Neuronal stem cell (in vitro differentiated cells): ENCODE measurements around the gene PODN.

Experiments
- DNase-seq: peaks from one replicate; pipeline ENCODE4 v3.0.0-alpha.2; 2013; ENCODE audit warnings: low spot score
- H2AFZ ChIP-seq: one replicate; pipeline ENCODE4 v1.6.1; 2013; ENCODE audit warnings: mild to moderate bottlenecking, low read length, inconsistent platforms
- H2AK5ac ChIP-seq: 2 replicates; pipeline ENCODE4 v1.6.1; 2013; ENCODE audit warnings: low read depth, mild to moderate bottlenecking, inconsistent platforms, low read length, moderate library complexity, mixed read lengths
- H2BK120ac ChIP-seq: 2 replicates; pipeline ENCODE4 v1.6.1; 2013; ENCODE audit warnings: low read depth, mild to moderate bottlenecking, inconsistent platforms, low read length, moderate library complexity, mixed read lengths
- H2BK12ac ChIP-seq: one replicate; pipeline ENCODE4 v1.6.1; 2013; ENCODE audit warnings: low read length, inconsistent platforms
- H2BK15ac ChIP-seq: 2 replicates; pipeline ENCODE4 v1.6.1; 2013; ENCODE audit warnings: mild to moderate bottlenecking, low read length, inconsistent platforms, mixed read lengths
- H2BK5ac ChIP-seq: one replicate; pipeline ENCODE4 v1.6.1; 2013; ENCODE audit warnings: inconsistent platforms, mild to moderate bottlenecking, low read length, moderate library complexity
- H3K14ac ChIP-seq: one replicate; pipeline ENCODE4 v1.6.1; 2013; ENCODE audit warnings: low read length, inconsistent platforms
- H3K18ac ChIP-seq: 2 replicates; pipeline ENCODE4 v1.6.1; 2013; ENCODE audit warnings: low read length, inconsistent platforms
- H3K23ac ChIP-seq: 2 replicates; pipeline ENCODE4 v1.6.1; 2013; ENCODE audit warnings: low read depth, mild to moderate bottlenecking, mixed read lengths, low read length, inconsistent platforms; ENCODE audit not compliant: poor library complexity
- H3K27ac ChIP-seq: replicated peaks from 3 replicates; pipeline ENCODE4 v1.5.1; 2013; ENCODE audit warnings: low read length, inconsistent platforms
- H3K27me3 ChIP-seq, 3 experiments: 2 replicates each; pipeline ENCODE4 v1.6.1; 2013; ENCODE audit warnings: low read length in 3 of 3, mild to moderate bottlenecking in 2 of 3, inconsistent platforms in 1 of 3, low read depth in 1 of 3, mixed read lengths in 1 of 3, moderate library complexity in 1 of 3; ENCODE audit not compliant: control insufficient read depth in 3 of 3, insufficient read depth in 3 of 3
- H3K36me3 ChIP-seq, 2 donors: replicated peaks in 1 of 2; 2 replicates each; pipeline ENCODE4 v1.6.1; 2013; ENCODE audit warnings: low read length in 2 of 2; ENCODE audit not compliant: control insufficient read depth in 2 of 2, insufficient read depth in 2 of 2
- H3K4ac ChIP-seq: 2 replicates; pipeline ENCODE4 v1.6.1; 2013; ENCODE audit warnings: inconsistent platforms, mild to moderate bottlenecking, low read length, moderate library complexity
- H3K4me1 ChIP-seq, 2 donors: 1 replicate in 1 of 2; 2 replicates in 1 of 2; pipeline ENCODE4 v1.6.1; 2013; ENCODE audit warnings: low read length in 2 of 2, low read depth in 1 of 2; ENCODE audit not compliant: control insufficient read depth in 2 of 2, insufficient read depth in 1 of 2
- H3K4me2 ChIP-seq: one replicate; pipeline ENCODE4 v1.6.1; 2013; ENCODE audit warnings: mild to moderate bottlenecking, low read length, inconsistent platforms; ENCODE audit not compliant: insufficient read depth, poor library complexity, severe bottlenecking
- H3K4me3 ChIP-seq, 2 donors: 2 replicates each; pipeline ENCODE4 v1.5.1; 2013; ENCODE audit warnings: low read length in 2 of 2, mild to moderate bottlenecking in 2 of 2, inconsistent platforms in 1 of 2, moderate library complexity in 1 of 2
- H3K79me1 ChIP-seq: one replicate; pipeline ENCODE4 v1.6.1; 2013; ENCODE audit warnings: low read depth, mild to moderate bottlenecking, inconsistent platforms, low read length, moderate library complexity
- H3K9ac ChIP-seq: one replicate; pipeline ENCODE4 v1.6.1; 2013; ENCODE audit warnings: mild to moderate bottlenecking, low read depth, low read length, inconsistent platforms; ENCODE audit not compliant: poor library complexity
- H3K9me3 ChIP-seq, 2 donors: replicated peaks in 1 of 2; 2 replicates each; pipeline versions ENCODE3 to v1.6.1; 2013; ENCODE audit warnings: low read length in 2 of 2, mild to moderate bottlenecking in 2 of 2, inconsistent platforms in 1 of 2, low read depth in 1 of 2, mixed read lengths in 1 of 2, moderate library complexity in 1 of 2; ENCODE audit not compliant: control insufficient read depth in 2 of 2, insufficient read depth in 1 of 2
- H4K8ac ChIP-seq: one replicate; pipeline ENCODE4 v1.6.1; 2013; ENCODE audit warnings: low read depth, mild to moderate bottlenecking, inconsistent platforms, low read length, moderate library complexity
- H4K91ac ChIP-seq: one replicate; pipeline ENCODE4 v1.6.1; 2013; ENCODE audit warnings: low read length, low read depth, mild to moderate bottlenecking, inconsistent platforms; ENCODE audit not compliant: poor library complexity
- WGBS, 2 donors: extraction: QIAGEN DNeasy Blood & Tissue Kit; methylation state at CpG; one replicate each; pipeline ENCODE4 v1.1.7; 2013; ENCODE audit warnings: missing lambda C conversion rate in 2 of 2, mixed read lengths in 1 of 2; ENCODE audit not compliant: insufficient read length in 2 of 2, insufficient replicate concordance in 1 of 2; ENCODE audit errors: extremely low coverage in 2 of 2; 5-methylcytosine and 5-hydroxymethylcytosine counted together

The PODN gene

GRCh38 chr1:53068314-53069099 lies 6.5 kb downstream of the PODN start:
- DNase-seq = no peak
- H4K91ac ChIP-seq = no peak overlapping the region
- H4K8ac ChIP-seq = no peak overlapping the region
- H3K79me1 ChIP-seq = no peaks in the 10 kb centered on the region
- H3K9me3 ChIP-seq = no peaks in the 10 kb centered on the region
- WGBS, 2 donors = no CpG with 5 or more reads among the region's 7 CpGs
- H2AFZ ChIP-seq = no peak overlapping the region
- no peak overlapping the region for H2BK15ac ChIP-seq
- H3K4me3 ChIP-seq = no peak overlapping the region
- H3K27ac ChIP-seq = no peak overlapping the region
- no peak overlapping the region for H2BK120ac ChIP-seq
- H2BK5ac ChIP-seq = no peak overlapping the region
- H3K4ac ChIP-seq = no peak overlapping the region
- H3K14ac ChIP-seq = peak overlapping the region; percentile 25
- H2BK12ac ChIP-seq = no peak overlapping the region
- H3K4me1 ChIP-seq = peaks cover 0 to 2% of the 10 kb centered on the region in 2 donors
- no peak overlapping the region for H3K9ac ChIP-seq
- H2AK5ac ChIP-seq = no peak overlapping the region
- peak overlapping the region; percentile 62 for H3K18ac ChIP-seq
- H3K27me3 ChIP-seq = peaks cover under 1 to 44% (median 15%) of the 10 kb centered on the region in 3 experiments
- no peak overlapping the region for H3K23ac ChIP-seq
- no peak overlapping the region for H3K4me2 ChIP-seq
- H3K36me3 ChIP-seq = no peaks in the 10 kb centered on the region

DNA sequence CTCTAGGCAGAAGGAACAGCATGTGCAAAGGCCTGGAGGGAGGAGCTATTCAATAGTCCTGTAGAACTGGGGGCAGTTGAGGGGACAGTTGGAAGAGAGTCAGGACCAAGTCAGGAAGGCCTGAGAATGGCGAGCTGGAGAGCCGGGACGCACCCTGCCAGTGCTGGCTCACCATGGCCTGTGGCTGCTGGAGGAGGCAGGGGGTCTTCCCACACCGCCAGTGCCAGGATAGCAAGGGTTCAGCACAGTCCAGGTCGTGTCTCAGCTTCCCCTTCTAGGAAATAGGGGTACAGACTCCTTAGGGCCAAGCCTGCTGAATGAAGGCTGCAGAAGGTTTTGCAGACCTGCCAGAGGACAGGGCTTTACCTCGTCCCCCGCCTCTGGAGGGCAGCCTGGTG lies 7.3 kb downstream of the PODN start:
- peak overlapping the region; percentile 68 for H2BK5ac ChIP-seq
- H3K14ac ChIP-seq = no peak overlapping the region
- H3K27ac ChIP-seq = no peak overlapping the region
- no peak overlapping the region for H3K9ac ChIP-seq
- H2BK15ac ChIP-seq = peak overlapping the region; percentile 84
- peaks cover 0 to 37% (median 8%) of the 10 kb centered on the region in 3 experiments for H3K27me3 ChIP-seq
- no CpG with 5 or more reads among the region's 7 CpGs for WGBS, 2 donors
- H2AFZ ChIP-seq = no peak overlapping the region
- H2BK120ac ChIP-seq = no peak overlapping the region
- no peak overlapping the region for H2AK5ac ChIP-seq
- peak overlapping the region; percentile 11 for H3K23ac ChIP-seq
- DNase-seq = no peak
- no peak overlapping the region for H3K4ac ChIP-seq
- H3K79me1 ChIP-seq = no peaks in the 10 kb centered on the region
- H4K8ac ChIP-seq = no peak overlapping the region
- no peak overlapping the region for H3K4me3 ChIP-seq
- no peaks in the 10 kb centered on the region for H3K36me3 ChIP-seq
- no peak overlapping the region for H4K91ac ChIP-seq
- no peak overlapping the region for H3K4me2 ChIP-seq
- H3K9me3 ChIP-seq = no peaks in the 10 kb centered on the region
- H2BK12ac ChIP-seq = no peak overlapping the region
- peaks cover 6 to 7% of the 10 kb centered on the region in 2 donors for H3K4me1 ChIP-seq
- no peak overlapping the region for H3K18ac ChIP-seq

GRCh38 chr1:53069663-53070327 lies 7.8 kb downstream of the PODN start:
- H3K18ac ChIP-seq = peak overlapping the region; percentile 66
- peak overlapping the region; percentile 12 for H3K14ac ChIP-seq
- H3K9me3 ChIP-seq = no peaks in the 10 kb centered on the region
- peaks cover 9 to 11% of the 10 kb centered on the region in 2 donors for H3K4me1 ChIP-seq
- peak overlapping the region; percentile 14 for H3K4ac ChIP-seq
- no peak overlapping the region for H3K27ac ChIP-seq
- peaks cover 0 to 31% (median 3%) of the 10 kb centered on the region in 3 experiments for H3K27me3 ChIP-seq
- H3K36me3 ChIP-seq = no peaks in the 10 kb centered on the region
- WGBS, 2 donors = no CpG with 5 or more reads among the region's 31 CpGs
- peak overlapping the region; percentile 5 for H2AK5ac ChIP-seq
- H2BK12ac ChIP-seq = no peak overlapping the region
- peak overlapping the region; percentile 11 for H3K23ac ChIP-seq
- H2BK5ac ChIP-seq = peak overlapping the region; percentile 68
- H2BK120ac ChIP-seq = no peak overlapping the region
- peak overlapping the region; percentile 84 for H2BK15ac ChIP-seq
- H4K91ac ChIP-seq = no peak overlapping the region
- no peak overlapping the region for H3K4me3 ChIP-seq
- H4K8ac ChIP-seq = peak overlapping the region; percentile 90
- H3K4me2 ChIP-seq = no peak overlapping the region
- H3K79me1 ChIP-seq = no peaks in the 10 kb centered on the region
- DNase-seq = no peak
- no peak overlapping the region for H3K9ac ChIP-seq
- H2AFZ ChIP-seq = no peak overlapping the region

GRCh38 chr1:53070621-53071020 lies 8.6 kb downstream of the PODN start:
- Histone ChIP-seq H3K18ac (no peak overlapping the region), H3K23ac (no peak overlapping the region), H3K4ac (no peak overlapping the region), H3K36me3 (no peaks in the 10 kb centered on the region), H3K9ac (peak overlapping the region; percentile 3), H3K4me2 (no peak overlapping the region), H2AFZ (no peak overlapping the region), H3K4me1 (peaks cover 9 to 12% of the 10 kb centered on the region in 2 donors), H3K4me3 (no peak overlapping the region), H3K79me1 (no peaks in the 10 kb centered on the region), H3K27ac (no peak overlapping the region), H3K9me3 (no peaks in the 10 kb centered on the region), H2AK5ac (peak overlapping the region; percentile 90), H2BK5ac (peak overlapping the region; percentile 47), H2BK120ac (no peak overlapping the region), H4K8ac (no peak overlapping the region), H3K27me3 (peaks cover 0 to 25% (median 0%) of the 10 kb centered on the region in 3 experiments), H2BK15ac (no peak overlapping the region), H2BK12ac (peak overlapping the region; percentile 11), H3K14ac (no peak overlapping the region), H4K91ac (no peak overlapping the region)
- WGBS, 2 donors = no CpG with 5 or more reads among the region's 12 CpGs
- DNase-seq = no peak
